ACHN (cell line): ENCODE data around the gene RBM12.

Experiments
- DNase-seq: peaks from one replicate; pipeline ENCODE4 v3.0.0-alpha.2; 2015
- in situ Hi-C: cut with HindIII; loops from 2 replicates; pipeline ENCODE4 v1.10.0; 2017; ENCODE audit warnings: low sequenced_read_pairs, low pct_ligation_motif_present, low pct_unique_long_range_greater_than_20kb

The RBM12 gene

DNA sequence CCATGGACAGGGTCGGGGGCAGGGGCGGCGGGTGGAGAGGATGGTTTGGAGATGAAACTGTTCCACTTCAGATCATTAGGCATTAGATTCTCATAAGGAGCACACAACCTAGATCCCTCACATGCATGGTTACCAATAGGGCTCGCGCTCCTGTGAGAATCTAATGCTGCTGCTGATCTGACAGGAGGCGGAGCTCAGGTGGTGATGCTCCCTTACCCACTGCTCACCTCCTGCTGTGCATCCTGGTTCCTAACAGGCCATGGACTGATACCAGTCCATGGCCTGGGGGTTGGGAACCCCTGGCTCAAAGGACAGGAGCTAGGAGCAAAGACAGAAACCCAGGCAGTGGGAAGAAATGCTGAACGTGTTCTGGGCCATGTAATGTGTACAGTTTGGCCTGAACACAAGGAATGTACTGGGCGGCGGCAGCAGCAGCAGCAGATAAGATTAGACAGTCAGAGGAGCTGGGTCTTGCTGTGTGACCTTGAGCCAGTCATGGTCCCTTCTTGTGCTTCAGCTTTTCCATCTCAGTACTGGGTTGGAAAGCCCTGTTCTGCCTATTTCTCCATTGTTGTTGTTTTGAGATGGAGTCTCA is 53.8 kb downstream of the RBM12 start:
- no peak for DNase-seq
- in situ Hi-C loops, result no loop called here

DNA sequence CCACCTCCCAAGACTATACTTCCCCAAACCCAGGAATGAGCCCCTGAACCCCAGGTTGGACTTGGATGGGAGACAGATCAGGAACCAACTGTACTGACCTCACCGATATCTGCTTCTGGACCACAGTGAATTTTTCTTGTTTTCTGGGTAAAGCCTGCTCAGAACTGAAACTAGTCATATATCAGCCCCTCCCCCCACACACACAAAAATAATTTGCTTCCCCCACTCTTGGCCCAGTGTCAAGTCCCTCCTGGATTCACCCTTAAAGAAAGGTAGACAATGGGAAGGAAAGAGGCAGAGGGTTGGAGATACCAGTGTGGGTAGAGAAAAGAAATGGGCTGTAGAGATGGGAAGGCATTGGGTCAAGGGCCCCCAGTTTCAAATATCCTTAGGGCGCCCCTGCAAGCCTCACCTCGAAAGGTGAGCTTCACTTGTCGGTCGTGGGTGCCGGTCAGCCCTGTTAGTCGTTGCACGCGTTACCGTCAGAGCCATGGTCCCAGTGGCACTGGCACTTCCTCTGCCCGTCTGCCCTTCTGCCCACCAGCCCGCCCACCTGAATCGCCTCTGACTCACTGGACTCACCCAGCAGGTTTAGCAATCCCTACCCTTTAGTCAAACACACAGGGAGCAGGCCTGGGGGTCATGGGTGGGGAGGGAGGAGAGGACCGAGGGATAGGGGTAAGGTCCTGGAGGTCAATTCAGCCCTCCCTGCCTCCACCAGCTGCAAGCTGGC is 57.5 kb downstream of the RBM12 start:
- DNase-seq, result no peak
- in situ Hi-C loops, result no loop called here

DNA sequence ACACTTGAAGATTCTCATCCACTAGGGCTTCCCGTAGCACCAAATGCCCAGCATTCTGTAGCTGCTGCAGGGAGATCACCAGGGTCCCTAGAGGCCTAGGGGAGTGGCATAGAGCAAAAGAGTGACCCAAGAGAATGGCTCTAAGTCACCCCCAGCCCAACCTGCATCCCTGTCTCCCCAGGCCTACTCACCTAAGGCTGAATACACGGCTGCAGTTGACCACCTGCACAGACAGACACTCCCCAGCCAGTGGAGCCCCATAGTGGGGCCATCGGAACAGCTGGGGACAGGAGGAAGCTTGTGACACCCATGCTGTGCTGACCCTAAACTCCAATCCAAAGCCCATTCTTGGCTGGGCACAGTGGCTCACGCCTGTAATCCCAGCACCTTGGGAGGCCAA is 58.6 kb downstream of the RBM12 start:
- no peak for DNase-seq
- in situ Hi-C loops, result no loop called here

DNA sequence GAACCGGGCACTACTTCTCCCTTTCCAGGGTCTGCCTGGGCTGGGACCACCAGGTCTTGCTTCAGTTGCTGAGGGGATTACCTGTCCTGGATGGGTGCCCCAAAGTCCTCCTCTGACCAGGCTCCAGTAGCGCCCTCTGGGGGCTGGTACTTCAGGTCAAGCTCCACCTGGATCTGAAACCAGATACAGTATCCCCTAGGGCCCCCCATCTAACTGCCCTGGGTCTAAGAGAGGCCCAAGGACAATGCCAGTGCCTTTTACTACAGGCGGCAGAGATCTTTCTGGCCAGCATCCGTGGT is 60.3 kb downstream of the RBM12 start:
- no peak for DNase-seq
- in situ Hi-C loops, result no loop called here

DNA sequence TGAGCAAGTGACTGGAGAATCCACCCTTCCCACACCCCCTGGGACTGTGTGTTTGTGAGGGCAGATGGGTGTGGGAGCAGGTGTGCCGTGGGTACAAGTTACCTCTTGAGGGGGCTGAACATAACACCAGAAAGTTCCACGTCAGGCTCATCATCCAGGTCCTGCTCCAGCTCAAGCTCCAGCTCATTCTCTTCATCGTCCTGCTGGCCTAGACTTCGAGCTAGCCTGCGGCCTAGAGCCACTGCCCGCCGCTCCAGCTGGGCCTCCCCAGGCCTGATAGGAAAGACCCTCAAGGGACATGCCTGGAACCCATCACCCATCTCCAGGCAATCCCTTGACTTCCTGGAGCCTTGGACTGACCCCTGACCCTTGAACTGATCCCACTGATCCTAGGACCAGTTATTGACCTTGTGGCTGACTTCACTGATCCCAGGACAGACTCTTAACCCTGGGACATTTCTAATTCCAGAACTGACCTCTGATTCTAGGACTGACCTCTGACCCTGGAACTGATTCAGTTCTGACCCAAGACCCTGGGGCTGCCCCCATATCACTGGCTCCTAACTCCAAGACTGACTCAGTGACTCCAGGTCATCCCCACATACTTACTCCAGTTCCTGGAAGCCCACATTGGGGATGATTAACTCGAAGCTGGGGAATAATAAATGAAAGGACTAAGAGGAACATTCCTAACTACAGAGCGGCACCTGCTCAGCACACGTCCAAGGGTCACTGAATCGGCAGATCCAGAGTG is 60.8 kb downstream of the RBM12 start:
- in situ Hi-C loops, result no loop called here
- peak; percentile 79 for DNase-seq

DNA sequence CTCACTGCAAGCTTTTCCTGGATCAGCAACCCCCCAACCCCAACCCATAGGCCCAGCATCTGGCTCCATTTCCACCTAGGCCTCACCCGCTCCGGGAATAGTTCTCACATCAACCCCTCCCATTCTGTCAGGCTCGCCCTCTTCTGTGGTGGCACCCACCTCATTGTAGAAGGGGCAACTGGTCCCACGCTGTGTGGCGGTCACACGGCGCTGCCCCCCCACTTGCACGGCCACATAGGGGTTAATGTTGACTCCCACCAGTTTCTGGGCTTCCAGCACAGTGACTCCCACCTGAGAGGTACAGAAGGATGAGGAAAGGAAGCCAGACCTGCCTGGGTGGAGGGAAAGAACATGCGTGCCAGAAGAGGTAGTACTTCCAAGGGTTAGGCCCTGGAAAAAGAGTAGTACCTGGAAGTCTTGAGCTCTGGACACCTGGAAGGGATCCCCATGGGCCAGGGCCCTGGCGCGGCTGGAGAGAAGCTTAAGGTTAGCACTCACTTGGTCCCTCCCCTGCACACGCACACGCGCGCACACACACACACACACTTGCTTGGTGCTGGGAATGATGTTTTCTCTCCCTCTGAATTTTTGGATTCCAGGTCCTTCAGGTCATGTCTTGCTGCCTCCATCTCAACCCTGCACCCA is 61.7 kb downstream of the RBM12 start:
- no peak for DNase-seq
- in situ Hi-C loops, result no loop called here

DNA sequence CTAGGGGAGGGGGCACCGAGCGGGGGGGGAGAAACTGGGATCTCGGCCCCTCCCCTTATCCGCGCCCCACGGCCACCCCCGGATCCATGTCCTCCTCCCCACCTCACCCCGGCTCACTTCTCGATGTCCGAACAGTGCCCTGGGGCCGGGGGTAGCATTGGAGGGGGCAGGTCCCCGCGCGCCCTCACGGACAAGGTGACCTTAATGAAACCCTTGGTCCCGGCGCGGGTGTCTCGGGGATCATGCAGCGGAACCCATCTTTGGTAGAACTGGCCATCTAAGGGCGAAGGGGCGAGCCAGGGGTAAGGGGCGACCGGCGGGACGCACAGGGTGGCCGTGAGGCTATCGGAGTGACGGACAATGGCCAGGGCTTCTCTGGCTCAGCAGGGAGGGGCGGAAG is 62.7 kb downstream of the RBM12 start:
- in situ Hi-C loops, result no loop called here
- no peak for DNase-seq

DNA sequence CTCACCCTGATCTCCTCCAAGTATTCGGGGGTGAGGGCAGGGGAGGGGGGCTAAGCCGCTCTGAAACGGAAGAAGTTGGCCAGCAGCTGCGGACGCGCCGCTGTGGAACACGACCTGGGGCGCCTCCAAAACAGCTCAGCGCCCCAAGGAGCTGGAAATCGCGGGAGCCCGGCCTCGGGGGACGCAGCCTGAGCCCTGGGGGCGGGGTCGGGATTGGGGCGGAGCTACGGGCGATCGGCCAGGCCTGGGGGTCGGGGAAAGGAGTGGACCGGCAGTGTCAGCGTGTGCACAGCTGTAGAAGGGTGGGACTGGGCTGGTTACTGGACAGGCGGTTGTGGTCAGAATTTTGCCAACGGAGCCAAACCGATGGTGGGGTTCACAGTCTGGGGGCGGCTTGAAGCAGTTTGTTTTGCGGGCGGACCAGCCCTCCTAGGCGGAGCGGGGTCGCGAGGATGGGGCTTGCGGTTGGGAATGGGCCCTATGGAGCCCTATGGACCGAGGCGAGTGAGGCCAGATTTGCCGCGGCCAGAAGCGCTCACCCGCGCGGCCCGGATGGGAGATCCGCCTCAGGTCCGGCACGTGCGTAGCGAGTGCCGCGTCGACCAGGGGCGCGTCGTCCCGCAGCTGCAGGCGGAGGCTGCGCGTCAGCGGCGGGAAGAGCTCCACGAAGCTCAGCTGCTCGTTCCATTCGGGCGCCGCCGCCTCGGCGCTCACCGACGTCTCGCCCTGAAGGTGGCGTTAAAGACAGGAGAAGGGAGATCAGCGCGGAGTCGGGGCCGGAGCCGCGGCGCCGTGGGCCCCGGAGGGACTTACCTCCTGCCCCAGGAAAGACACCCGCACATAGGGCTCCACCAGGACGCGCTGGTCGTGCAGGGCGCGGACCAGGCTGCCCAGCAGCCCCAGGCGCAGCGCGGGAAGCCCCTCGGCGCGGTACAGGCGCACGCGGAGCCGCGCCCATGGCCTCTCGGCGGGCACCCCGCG is 63.4 kb downstream of the RBM12 start:
- DNase-seq, result peak; percentile 62
- in situ Hi-C loops, result no loop called here

DNA sequence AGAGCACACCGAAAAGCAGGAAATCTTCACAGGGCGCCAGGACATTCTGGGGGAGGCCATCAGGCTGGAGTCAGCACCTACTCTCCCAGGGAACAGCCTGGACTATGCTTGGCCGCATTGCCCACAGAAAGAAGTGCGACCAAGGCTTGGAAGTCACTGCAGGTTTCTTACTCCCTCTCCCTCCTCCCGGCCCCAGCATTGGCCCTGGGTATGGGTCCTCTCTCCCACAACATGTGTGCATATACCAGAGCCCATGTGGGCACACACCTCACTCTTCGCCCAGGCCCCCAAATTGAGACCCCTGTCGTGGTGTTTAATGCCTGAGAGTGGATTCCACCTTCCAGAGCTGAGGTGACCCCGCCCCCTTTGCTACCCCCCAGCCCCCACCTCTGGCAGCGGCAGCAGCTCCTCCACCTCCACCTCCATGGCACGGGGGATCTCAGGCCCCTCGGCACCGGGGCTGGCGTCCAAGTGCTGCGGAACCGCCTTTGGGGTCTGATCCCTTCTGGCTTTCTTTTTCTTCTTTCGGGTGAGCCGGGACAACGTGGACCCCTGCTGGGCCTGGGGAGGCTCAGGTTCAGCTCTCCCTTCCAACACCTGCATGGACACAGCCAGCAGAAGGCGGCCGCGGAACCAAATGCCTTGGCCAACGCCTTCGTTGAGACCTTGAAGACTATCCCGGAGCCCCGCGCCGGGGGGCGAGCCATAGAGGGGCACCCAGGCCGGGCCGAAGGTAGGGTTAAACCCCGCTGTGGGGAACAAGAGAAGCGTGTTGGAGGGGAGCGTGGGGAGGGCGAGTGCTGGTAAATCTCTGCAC is 64.3 kb downstream of the RBM12 start:
- DNase-seq, result no peak
- in situ Hi-C loops, result no loop called here

DNA sequence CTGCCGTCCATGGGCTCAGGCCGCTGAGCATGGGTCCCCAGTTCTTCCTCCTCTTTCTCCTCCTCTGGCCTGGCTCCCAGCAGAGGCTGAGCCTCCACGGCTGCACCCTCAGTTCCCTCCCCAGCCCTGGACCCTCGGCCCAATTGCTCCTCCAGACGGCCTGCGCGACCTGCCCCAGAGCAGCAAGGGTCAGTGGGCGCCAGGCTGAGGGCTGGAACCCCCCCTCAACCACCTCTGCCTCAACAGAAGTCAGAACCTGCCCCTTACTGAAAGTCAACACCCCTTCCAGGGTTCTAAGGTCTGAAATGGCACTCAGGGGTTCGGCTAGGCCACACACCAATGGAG is 65.0 kb downstream of the RBM12 start:
- DNase-seq, result no peak
- in situ Hi-C loops, result no loop called here
